DMS53 (cell line): ENCODE results near the gene KDM1B.
A peak's percentile ranks its signal among the peaks of the same experiment; 100 is the strongest.
"Not testable (repeated sequence)": the region's sequence is repeated elsewhere in the genome, so short reads cannot be mapped to it uniquely, and the experiment has no call there.

Experiments used
- DNase-seq: peaks from one replicate; lab custom pipeline; 2025; lab: John Stamatoyannopoulos, UW

The KDM1B gene

GRCh38 chr6:18151801-18152200 is 3.4 kb upstream of the KDM1B start:
- no peak for DNase-seq

GRCh38 chr6:18153311-18153703 is 1.9 kb upstream of the KDM1B start:
- no peak for DNase-seq

DNA sequence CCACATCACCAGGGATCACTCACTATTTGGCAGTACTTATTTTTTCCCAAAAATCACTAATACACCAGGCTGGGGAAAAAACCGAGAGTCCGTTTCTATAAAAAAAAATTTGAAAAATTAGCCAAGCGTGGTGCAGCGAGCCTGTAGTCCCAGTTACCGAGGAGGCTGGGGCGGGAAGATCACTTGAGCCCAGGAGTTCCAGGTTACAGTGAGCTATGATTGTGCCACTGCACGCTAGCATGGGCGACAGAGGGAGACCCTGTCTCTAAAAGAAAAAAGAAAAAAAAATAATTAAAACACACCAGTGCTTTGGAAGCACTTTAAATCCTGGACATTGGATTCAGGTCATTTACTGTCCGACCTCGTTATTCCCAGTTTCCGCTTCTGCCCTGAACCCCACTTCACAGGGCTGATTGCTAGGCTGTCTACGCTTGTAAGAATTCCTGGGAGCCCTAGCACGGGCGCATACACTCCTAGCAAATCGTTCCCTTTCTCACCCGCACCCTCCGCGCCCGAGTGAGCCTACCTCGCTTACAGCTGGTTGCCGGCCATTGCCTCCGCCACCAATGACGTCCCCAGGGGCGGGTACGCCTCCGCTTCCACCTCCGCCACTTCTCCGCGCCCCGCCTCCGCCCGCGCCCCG is 594 bp upstream of the KDM1B start, which contains the start of gene TPMT:
Gene TPMT (minus strand): TSS at position 571 of the 643 bp plus-strand sequence. CDS start 5,950 bp downstream, outside the sequence.
- DNase-seq = peak; percentile 99

DNA sequence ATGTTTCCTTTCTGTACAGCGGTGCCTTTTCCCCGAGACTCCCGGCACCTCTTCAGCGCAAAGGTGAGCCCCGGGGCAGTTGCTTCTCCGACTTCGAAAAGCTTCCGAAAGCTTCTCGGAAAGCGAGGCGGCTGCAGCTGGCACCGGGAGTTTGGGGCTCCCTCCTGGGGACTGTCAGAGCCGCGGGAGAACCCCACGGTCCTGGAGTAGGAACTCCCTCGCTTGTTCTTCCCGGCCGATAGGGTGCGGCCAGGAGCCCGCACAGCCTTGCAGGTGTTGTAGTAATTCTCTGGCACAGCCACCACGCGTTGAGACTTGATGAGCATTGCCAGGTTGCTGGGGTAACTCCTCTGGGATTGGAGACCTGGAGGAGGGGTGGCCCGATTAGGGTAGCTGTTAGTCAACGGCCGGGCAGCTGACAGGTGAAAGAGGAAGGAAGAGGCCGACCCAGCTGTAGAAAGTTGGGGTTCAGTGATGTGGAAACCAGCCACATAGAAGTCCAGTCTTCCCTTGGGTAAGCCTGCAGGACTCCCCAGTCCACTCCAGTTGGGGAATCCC is 721 bp downstream of the KDM1B start:
- DNase-seq = peak; percentile 91

GRCh38 chr6:18160911-18161310 is 5.7 kb downstream of the KDM1B start:
- no peak for DNase-seq

GRCh38 chr6:18161431-18161830 is 6.2 kb downstream of the KDM1B start:
- no peak for DNase-seq

DNA sequence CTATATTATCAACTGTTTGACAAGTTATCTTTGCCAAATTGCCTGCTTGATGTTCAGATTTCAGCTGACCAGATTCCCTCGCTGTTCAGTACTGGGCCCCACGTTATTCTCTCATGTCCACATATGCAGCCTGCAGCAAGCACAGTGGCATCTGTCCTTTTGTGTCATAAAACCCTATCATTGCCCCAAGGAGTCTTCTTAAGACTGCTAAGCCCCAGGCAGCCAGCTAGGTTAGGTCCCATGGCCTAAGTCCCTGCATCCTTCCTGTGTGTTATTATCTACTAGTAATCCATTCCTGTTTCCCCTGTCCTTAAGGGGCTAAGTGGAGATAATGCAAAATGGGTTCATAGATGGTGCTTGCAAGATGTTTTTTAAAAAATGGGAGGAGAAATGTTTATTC is 7.2 kb downstream of the KDM1B start:
- no peak for DNase-seq

DNA sequence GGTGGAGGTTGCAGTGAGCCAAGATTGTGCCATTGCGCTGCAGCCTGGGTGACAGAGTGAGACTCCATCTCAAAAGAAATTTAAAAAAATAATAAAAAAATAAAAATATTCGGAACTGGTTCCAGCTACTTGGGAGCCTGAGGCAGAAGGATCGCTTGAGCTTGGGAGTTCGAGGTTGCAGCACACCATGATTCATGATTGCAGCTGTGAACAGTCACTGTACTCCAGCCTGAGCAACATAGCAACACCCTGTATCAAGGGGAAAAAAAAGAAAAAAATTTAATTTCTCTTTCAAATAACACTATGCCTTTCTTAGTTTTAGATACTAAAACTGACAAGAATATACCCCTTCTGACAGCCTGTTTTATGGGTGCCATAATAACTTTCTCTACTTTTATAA is 10.5 kb downstream of the KDM1B start:
- no peak for DNase-seq

- DNase-seq = no peak
These were observed 11.3 kb downstream of the KDM1B start for GRCh38 chr6:18166312-18167036.

DNA sequence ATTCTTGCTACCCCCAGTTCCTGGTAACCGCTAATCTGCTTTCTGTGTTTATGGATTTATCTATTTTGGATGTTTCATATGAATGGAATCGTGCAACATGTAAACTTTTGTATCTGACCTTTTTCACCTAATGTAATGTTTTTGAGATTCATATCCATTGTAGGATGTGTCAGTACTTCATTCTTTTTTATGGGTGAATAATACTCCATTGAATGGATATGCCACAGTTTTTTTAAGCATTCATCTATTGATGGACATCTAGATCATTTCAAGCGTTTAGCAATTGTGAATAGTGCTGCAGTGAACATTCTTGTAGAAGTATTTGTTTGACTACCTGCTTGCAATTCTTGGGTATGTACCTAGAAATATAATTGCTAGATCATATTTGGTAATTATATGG is 13.0 kb downstream of the KDM1B start:
- DNase-seq = no peak

- DNase-seq = no peak
These were observed 16.6 kb downstream of the KDM1B start for GRCh38 chr6:18171871-18172270.

- DNase-seq = not testable (repeated sequence)
These were observed 21.0 kb downstream of the KDM1B start for GRCh38 chr6:18176198-18176597.

DNA sequence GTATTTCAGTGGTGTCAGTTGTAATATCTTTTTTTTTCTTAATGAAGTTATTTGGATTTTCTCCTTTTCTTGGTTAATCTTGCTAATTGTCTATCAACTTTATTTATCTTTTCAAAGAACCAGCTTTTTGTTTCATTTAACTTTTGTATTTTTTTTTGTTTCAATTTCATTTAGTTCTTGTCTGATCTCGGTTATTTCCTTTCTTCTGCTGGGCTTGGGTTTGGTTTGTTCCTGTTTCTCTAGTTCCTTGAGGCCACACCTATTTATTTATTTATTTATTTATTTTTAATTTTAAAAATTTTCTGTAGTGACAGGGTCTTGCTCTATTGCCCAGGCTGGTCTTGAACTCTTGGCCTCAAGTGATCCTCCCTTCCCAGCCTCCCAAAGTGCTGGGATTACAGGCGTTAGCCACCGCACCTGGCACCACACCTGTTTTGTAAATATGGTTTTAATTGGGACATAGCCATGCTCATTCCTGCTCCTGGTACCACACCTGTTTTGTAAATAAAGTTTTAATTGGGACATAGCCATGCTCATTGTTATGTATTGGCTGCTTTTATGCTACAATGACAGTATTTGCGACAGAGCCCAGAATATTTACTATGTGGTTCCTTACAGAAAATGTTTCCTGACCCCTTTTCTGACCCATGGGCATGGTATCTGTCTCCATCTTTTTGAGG is 22.2 kb downstream of the KDM1B start:
- no peak for DNase-seq

GRCh38 chr6:18178960-18179615 is 23.9 kb downstream of the KDM1B start:
- DNase-seq = no peak

DNA sequence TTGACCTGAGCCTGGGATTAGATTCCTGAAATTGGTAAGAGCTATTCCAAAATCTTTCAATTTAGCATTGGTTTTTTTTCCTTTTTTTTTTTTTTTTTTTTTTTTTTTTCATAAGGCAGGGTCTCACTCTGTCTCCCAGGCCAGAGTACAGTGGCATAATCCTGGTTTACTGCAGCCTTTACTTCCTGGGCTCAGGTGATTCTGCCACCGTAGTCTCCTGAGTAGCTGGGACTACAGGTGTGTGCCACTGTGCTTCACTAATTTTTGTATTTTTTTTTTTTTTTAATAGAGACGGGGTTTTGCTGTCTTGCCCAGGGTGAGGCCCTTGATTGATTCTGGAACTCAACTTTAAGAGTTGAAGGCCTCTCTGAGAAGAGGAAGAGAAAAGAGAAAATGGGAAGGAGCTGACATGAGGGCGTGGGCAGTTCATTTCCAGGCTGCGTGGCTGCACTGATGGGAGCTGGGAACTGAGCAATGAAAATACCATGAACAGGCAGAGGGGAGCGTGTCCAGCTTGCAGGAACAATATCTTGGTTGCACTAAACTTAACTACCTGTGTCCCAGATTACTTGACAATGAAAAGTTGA is 24.6 kb downstream of the KDM1B start:
- no peak for DNase-seq

GRCh38 chr6:18182568-18182967 is 27.3 kb downstream of the KDM1B start:
- no peak for DNase-seq

DNA sequence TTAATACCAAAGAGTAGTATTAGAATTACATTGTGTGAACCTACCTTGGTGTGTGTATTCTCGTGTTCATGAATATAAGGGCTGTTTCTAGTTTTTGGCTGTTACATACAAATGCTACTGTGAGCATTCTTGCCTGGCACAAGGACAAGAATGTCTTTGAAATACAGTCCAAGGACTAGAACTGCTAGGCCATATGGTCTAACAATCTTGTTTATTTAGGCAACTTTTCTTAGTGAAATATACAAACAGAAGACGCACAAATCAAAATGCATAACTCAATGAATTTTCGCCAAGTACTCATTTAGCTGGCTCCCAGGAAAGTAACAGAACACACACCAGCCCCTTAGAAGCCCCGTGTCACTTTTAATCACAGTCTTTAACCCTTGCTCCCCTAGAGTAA is 28.5 kb downstream of the KDM1B start:
- no peak for DNase-seq

DNA sequence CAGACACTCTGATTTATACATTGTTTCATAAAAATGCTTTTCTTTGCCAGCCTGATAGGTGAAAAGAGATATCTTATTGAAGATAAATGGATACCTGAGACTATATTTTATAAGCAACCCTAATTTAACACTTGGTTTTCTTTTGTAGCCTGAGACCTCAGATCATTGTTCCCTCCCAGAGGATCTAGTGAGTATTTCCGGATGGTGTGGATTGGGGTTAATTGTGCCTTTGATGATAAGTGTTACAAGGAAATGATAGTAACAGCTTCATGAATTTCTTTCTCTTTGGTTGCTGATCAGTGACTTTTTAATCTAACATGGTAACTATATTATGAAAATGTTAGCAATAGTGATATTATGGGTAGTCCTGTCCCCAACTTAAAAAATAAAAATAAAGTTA is 30.4 kb downstream of the KDM1B start:
- DNase-seq = no peak

DNA sequence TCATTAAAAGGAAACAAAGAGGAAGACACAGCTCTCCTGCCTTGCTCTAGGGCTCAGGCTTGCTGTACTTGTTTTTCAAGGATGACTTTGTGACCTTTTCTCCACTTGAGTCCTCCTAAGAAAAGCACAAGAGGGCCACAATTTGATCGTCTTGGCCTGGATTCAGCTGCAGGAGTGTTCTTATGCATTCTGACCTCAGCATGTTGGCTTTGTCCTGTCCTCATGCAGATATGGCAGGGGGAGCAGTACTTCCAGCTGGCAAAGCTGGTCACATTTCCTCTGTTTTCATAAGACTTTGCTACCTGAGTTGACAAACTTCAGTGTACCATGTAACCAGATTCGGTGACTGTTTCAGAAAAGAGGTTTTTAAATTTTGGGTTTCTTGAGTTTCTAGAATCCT is 30.8 kb downstream of the KDM1B start:
- no peak for DNase-seq

- DNase-seq = no peak
These were observed 31.5 kb downstream of the KDM1B start for GRCh38 chr6:18186540-18187250.

GRCh38 chr6:18187701-18188100 is 32.5 kb downstream of the KDM1B start:
- DNase-seq = no peak
